ENCODE results near the gene TBXAS1. TPM values are rescaled to one million over a fixed set of nuclear protein-coding genes. Genes with fewer than 3 reads are reported as not detected.

TBXAS1 gene
- total and polyA plus RNA-seq, 2 donors (not counting 3 experiments of a cell fraction or from before 2014, with no cell fraction given) = 2.1 to 4.3 TPM

- Histone ChIP-seq H3K4me2 (ENCODE audit: insufficient read depth, low read length) (no peak overlapping the region), H3K27ac (ENCODE audit: insufficient read depth, low read depth, low read length) (no peak overlapping the region), H3K4me3 (replicated peaks in 1 of 3; ENCODE audit: insufficient read depth in 1 of 3, low read depth in 1 of 3, low read length in 3 of 3) (no peak overlapping the region), H3K36me3 (ENCODE audit: control insufficient read depth in 2 of 2, extremely low read depth in 1 of 2, insufficient read depth in 2 of 2, low read length in 2 of 2) (no peaks in the 10 kb centered on the region), H3K79me2 (ENCODE audit: control insufficient read depth, insufficient read depth, low read length) (no peaks in the 10 kb centered on the region), H3K4me1 (ENCODE audit: control insufficient read depth, extremely low read depth, insufficient read depth, low read length) (peaks cover 3% of the 10 kb centered on the region), H2AFZ (ENCODE audit: low read depth, low read length) (no peak overlapping the region), H3K9me3 (replicated peaks; ENCODE audit: control insufficient read depth, insufficient read depth, low read length) (no peaks in the 10 kb centered on the region), H4K20me1 (replicated peaks; ENCODE audit: control insufficient read depth, extremely low read depth, insufficient read depth, low read length) (no peaks in the 10 kb centered on the region), H3K9me1 (replicated peaks; ENCODE audit: control insufficient read depth, extremely low read depth, insufficient read depth, low read length) (no peaks in the 10 kb centered on the region), H3K27me3 (ENCODE audit: control insufficient read depth in 2 of 2, insufficient read depth in 2 of 2, low read length in 2 of 2) (peaks cover 0 to 2% of the 10 kb centered on the region in 2 experiments), H3K9ac (replicated peaks; ENCODE audit: extremely low read depth, insufficient read depth, low read length) (no peak overlapping the region)
- DNase-seq (ENCODE audit: low read depth, low spot score) (no peak), FAIRE-seq (no peak)
- intact Hi-C loops (cut with micrococcal nuclease) = no loop called here
- ChIA-PET POLR2A (no interaction called here), CTCF (interaction anchor here (1.3 kb wide), 1 partner anchor 314 kb away, joined by 4 read pairs; no protein-coding TSS in a partner anchor)
- dilution Hi-C loops (cut with MboI; ENCODE audit: extremely low pct_ligation_motif_present, low sequenced_read_pairs) = no loop called here
- no TSS peak for BruUV-seq (replicated peaks)
- no peak for TF ChIP-seq CTCF (IDR thresholded peaks at IDR 0.05; ENCODE audit: extremely low read depth in 1 of 2, insufficient read depth in 1 of 2, low read depth in 1 of 2, low read length in 2 of 2)
- TF ChIP-seq GATA2 (IDR thresholded peaks at IDR 0.05; ENCODE audit: insufficient read depth, insufficient read length, low read depth, low read length) = no peak
- no peak for TF ChIP-seq POLR2A (IDR thresholded peaks at IDR 0.05; ENCODE audit: low read depth, low read length)
- no peak for TF ChIP-seq JUN (IDR thresholded peaks at IDR 0.05; ENCODE audit: borderline replicate concordance, insufficient read depth, insufficient read length, low read depth)
- TF ChIP-seq POLR2AphosphoS5 (IDR thresholded peaks at IDR 0.05; ENCODE audit: insufficient read depth, low read depth, low read length) = no peak
- TF ChIP-seq FOS (IDR thresholded peaks at IDR 0.05; ENCODE audit: borderline replicate concordance, insufficient read depth, low read length) = no peak
- TF ChIP-seq EZH2 (IDR thresholded peaks at IDR 0.05; ENCODE audit: borderline replicate concordance, low read depth, low read length, severe bottlenecking) = no peak
- TF ChIP-seq MYC (IDR thresholded peaks at IDR 0.05; ENCODE audit: low read depth, low read length) = no peak
- no peak for TF ChIP-seq MAX (IDR thresholded peaks at IDR 0.05; ENCODE audit: insufficient read depth, insufficient read length)
Observed at GRCh38 chr7:139932531-139932930, 103.5 kb downstream of the TBXAS1 start.
